ENCODE results near the gene ANKMY1. TPM values are rescaled to one million over a fixed set of nuclear protein-coding genes. Genes with fewer than 3 reads are reported as not detected.

The ANKMY1 gene
- total and polyA plus RNA-seq, 2 donors (not counting 1 experiment from before 2014, with no cell fraction given) = 51.7 to 72.1 TPM

DNA sequence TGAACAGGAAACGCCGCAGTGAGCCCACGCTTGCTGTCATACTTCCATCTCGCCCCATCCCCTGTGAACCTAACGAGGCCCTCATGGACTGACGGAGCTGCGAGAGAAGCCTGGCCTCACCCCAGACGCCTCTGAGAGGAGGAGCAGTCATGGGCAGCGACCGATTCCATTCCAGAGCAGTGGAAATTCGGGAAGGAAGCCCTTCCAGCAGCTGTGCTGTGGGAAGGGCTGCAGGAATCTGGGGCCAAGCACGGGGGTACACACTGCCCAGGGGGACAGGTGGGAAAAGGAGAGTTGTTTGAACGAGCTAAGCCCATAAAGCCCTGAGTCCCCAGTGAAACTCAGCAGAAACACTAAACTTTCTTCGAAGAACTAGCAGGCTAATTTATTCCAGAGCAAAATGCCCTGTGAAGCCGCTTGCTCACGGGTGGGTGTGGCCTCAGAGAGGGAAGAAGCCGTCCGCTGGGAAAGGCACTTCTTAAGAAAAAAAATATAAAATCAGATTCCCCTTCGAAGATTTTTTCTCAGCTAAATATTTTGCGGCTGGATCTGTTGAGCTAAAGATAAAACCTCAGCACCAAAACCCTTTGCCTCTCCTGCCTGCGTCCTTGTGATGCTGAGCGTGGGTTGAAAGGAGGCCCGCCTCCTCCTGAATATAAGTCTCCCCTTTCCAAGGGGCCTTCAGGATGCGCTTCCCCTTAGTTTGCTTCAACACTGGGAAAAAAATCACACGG is 38.2 kb downstream of the ANKMY1 start:
- H3K4me1 ChIP-seq (ENCODE audit: control insufficient read depth in 2 of 2, insufficient read depth in 2 of 2, low read length in 2 of 2) = peaks cover under 1 to 1% of the 10 kb centered on the region in 2 donors
- no peaks in the 10 kb centered on the region for H3K79me2 ChIP-seq (ENCODE audit: control insufficient read depth, insufficient read depth, low read length)
- no peak overlapping the region for H3K4me3 ChIP-seq (ENCODE audit: control extremely low read depth in 1 of 5, extremely low read depth in 1 of 5, insufficient read depth in 1 of 5, low read depth in 2 of 5, low read length in 4 of 5)
- peaks cover 0 to 37% (median 3%) of the 10 kb centered on the region in 3 donors for H3K9me3 ChIP-seq (ENCODE audit: control extremely low read depth in 1 of 3, control insufficient read depth in 2 of 3, insufficient read depth in 1 of 3, low read length in 2 of 3)
- no peak for ATAC-seq (ENCODE audit: low read depth)
- H3K27ac ChIP-seq (ENCODE audit: low read length in 2 of 2) = no peak overlapping the region
- Mint-ChIP-seq H3K4me1 (peaks cover 2% of the 10 kb centered on the region), H3K27ac (no peak overlapping the region), H3K27me3 (no peaks in the 10 kb centered on the region), H3K4me3 (no peak overlapping the region), H3K9me3 (ENCODE audit: insufficient read depth) (no peaks in the 10 kb centered on the region)
- intact Hi-C loops (cut with micrococcal nuclease) = no loop called here
- TF ChIP-seq, protein P1, sequence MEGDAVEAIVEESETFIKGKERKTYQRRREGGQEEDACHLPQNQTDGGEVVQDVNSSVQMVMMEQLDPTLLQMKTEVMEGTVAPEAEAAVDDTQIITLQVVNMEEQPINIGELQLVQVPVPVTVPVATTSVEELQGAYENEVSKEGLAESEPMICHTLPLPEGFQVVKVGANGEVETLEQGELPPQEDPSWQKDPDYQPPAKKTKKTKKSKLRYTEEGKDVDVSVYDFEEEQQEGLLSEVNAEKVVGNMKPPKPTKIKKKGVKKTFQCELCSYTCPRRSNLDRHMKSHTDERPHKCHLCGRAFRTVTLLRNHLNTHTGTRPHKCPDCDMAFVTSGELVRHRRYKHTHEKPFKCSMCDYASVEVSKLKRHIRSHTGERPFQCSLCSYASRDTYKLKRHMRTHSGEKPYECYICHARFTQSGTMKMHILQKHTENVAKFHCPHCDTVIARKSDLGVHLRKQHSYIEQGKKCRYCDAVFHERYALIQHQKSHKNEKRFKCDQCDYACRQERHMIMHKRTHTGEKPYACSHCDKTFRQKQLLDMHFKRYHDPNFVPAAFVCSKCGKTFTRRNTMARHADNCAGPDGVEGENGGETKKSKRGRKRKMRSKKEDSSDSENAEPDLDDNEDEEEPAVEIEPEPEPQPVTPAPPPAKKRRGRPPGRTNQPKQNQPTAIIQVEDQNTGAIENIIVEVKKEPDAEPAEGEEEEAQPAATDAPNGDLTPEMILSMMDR (IDR thresholded peaks at IDR 0.05) = no peak
- no peak for TF ChIP-seq EZH2 (IDR thresholded peaks at IDR 0.05; ENCODE audit: borderline replicate concordance, insufficient read depth, low read depth, low read length, poor library complexity, severe bottlenecking)
- WGBS (ENCODE audit: insufficient coverage) = 80% methylated on average over 20 of the region's 25 CpGs
- H3K36me3 ChIP-seq (replicated peaks in 1 of 2; ENCODE audit: control extremely low read depth in 1 of 2, control insufficient read depth in 1 of 2, extremely low read depth in 1 of 2, insufficient read depth in 2 of 2, low read length in 1 of 2) = peaks cover 0 to 21% of the 10 kb centered on the region in 2 experiments
- no peak for DNase-seq
- H4K20me1 ChIP-seq (ENCODE audit: control insufficient read depth, insufficient read depth, low read length, poor library complexity, severe bottlenecking) = no peaks in the 10 kb centered on the region
- POLR2A ChIA-PET = no interaction called here
- no peaks in the 10 kb centered on the region for H3K27me3 ChIP-seq (replicated peaks in 1 of 4; ENCODE audit: control extremely low read depth in 1 of 4, control insufficient read depth in 3 of 4, insufficient read depth in 4 of 4, low read length in 3 of 4)
- CTCF ChIA-PET = no interaction called here
- H3K9ac ChIP-seq (ENCODE audit: low read length) = no peak overlapping the region
- no peak overlapping the region for H3K4me2 ChIP-seq (replicated peaks; ENCODE audit: low read depth, low read length, poor library complexity, severe bottlenecking)
- H2AFZ ChIP-seq (ENCODE audit: insufficient read depth, low read depth, low read length, poor library complexity, severe bottlenecking) = no peak overlapping the region

DNA sequence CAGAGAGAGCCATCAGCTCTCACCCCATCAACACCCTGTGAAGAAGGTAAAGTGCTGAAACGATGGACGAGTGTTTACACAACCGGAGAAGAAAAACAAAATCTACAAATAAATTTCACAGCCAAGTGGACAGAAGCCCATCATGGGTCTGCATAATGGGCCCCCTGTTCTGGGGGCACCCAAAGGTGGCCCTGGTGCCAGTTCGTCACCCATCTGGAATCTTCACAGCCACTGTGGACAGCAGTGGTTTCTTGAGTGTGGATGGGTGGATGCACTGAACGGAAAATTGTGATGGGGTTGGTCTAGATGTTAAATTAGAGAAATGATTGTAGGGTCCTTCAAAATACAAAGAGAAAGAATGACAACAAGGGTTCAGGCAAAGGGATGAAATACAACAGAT is 38.8 kb downstream of the ANKMY1 start:
- TF ChIP-seq, protein P1 (IDR thresholded peaks at IDR 0.05) = no peak
- TF ChIP-seq EZH2 (IDR thresholded peaks at IDR 0.05; ENCODE audit: borderline replicate concordance, insufficient read depth, low read depth, low read length, poor library complexity, severe bottlenecking) = no peak

More for the DNA sequence above, 38.8 kb downstream of the ANKMY1 start:
- Mint-ChIP-seq H3K27ac (no peak overlapping the region), H3K27me3 (no peaks in the 10 kb centered on the region), H3K4me1 (peaks cover 6% of the 10 kb centered on the region), H3K4me3 (no peak overlapping the region), H3K9me3 (ENCODE audit: insufficient read depth) (no peaks in the 10 kb centered on the region)
- ATAC-seq (ENCODE audit: low read depth) = no peak
- peaks cover 0 to 16% of the 10 kb centered on the region in 2 experiments for H3K36me3 ChIP-seq (replicated peaks in 1 of 2; ENCODE audit: control extremely low read depth in 1 of 2, control insufficient read depth in 1 of 2, extremely low read depth in 1 of 2, insufficient read depth in 2 of 2, low read length in 1 of 2)
- H3K4me3 ChIP-seq (ENCODE audit: control extremely low read depth in 1 of 5, extremely low read depth in 1 of 5, insufficient read depth in 1 of 5, low read depth in 2 of 5, low read length in 4 of 5) = no peak overlapping the region
- WGBS (ENCODE audit: insufficient coverage) = 100% methylated on average over 5 of the region's 5 CpGs
- H3K4me2 ChIP-seq (replicated peaks; ENCODE audit: low read depth, low read length, poor library complexity, severe bottlenecking) = no peak overlapping the region
- H3K9ac ChIP-seq (ENCODE audit: low read length) = no peak overlapping the region
- CTCF ChIA-PET = no interaction called here
- H3K27ac ChIP-seq (ENCODE audit: low read length in 2 of 2) = no peak overlapping the region
- no peaks in the 10 kb centered on the region for H3K27me3 ChIP-seq (replicated peaks in 1 of 4; ENCODE audit: control extremely low read depth in 1 of 4, control insufficient read depth in 3 of 4, insufficient read depth in 4 of 4, low read length in 3 of 4)
- intact Hi-C loops (cut with micrococcal nuclease) = no loop called here
- no peaks in the 10 kb centered on the region for H4K20me1 ChIP-seq (ENCODE audit: control insufficient read depth, insufficient read depth, low read length, poor library complexity, severe bottlenecking)
- no peak for DNase-seq
- H3K9me3 ChIP-seq (ENCODE audit: control extremely low read depth in 1 of 3, control insufficient read depth in 2 of 3, insufficient read depth in 1 of 3, low read length in 2 of 3) = peaks cover 0 to 32% (median 0%) of the 10 kb centered on the region in 3 donors
- POLR2A ChIA-PET = no interaction called here
- peaks cover 6 to 7% of the 10 kb centered on the region in 2 donors for H3K4me1 ChIP-seq (ENCODE audit: control insufficient read depth in 2 of 2, insufficient read depth in 2 of 2, low read length in 2 of 2)
- no peak overlapping the region for H2AFZ ChIP-seq (ENCODE audit: insufficient read depth, low read depth, low read length, poor library complexity, severe bottlenecking)
- no peaks in the 10 kb centered on the region for H3K79me2 ChIP-seq (ENCODE audit: control insufficient read depth, insufficient read depth, low read length)
